GM12865 (cell line): ENCODE measurements around the gene OSBPL1A.

Source experiments
- DNase-seq: peaks from one replicate; pipeline ENCODE4 v3.0.0; 2010; ENCODE audit warnings: low read depth
- H3K4me3 ChIP-seq: 2 replicates; pipeline ENCODE4 v1.5.1; 2011; ENCODE audit warnings: mild to moderate bottlenecking, low read depth, low read length, control low read depth
- CTCF ChIP-seq: IDR thresholded peaks from 2 replicates; pipeline ENCODE4 v1.5.1; 2011; ENCODE audit warnings: low read length, control low read depth, low read depth, inconsistent platforms; ENCODE audit not compliant: insufficient read depth; ENCODE audit errors: missing control alignments

Gene OSBPL1A

GRCh38 chr18:24248359-24248758 is 149.3 kb downstream of the OSBPL1A start:
- no peak for TF ChIP-seq CTCF
- DNase-seq, result no peak

GRCh38 chr18:24246143-24246542 is 151.5 kb downstream of the OSBPL1A start:
- H3K4me3 ChIP-seq, result no peak overlapping the region
- peak; percentile 78 for DNase-seq
- no peak for TF ChIP-seq CTCF

More at GRCh38 chr18:24248359-24248758, 149.3 kb downstream of the OSBPL1A start:
- H3K4me3 ChIP-seq, result no peak overlapping the region

GRCh38 chr18:24244698-24245097 is 152.9 kb downstream of the OSBPL1A start:
- TF ChIP-seq CTCF, result no peak
- H3K4me3 ChIP-seq, result no peak overlapping the region
- no peak for DNase-seq

- DNase-seq, result no peak
- no peak for TF ChIP-seq CTCF
- H3K4me3 ChIP-seq, result no peak overlapping the region
Measured at GRCh38 chr18:24243677-24244076, 153.9 kb downstream of the OSBPL1A start.

- DNase-seq, result no peak
- TF ChIP-seq CTCF, result no peak
- no peak overlapping the region for H3K4me3 ChIP-seq
Measured at GRCh38 chr18:24239341-24239740, 158.3 kb downstream of the OSBPL1A start.

GRCh38 chr18:24238387-24238786 is 159.2 kb downstream of the OSBPL1A start:
- no peak overlapping the region for H3K4me3 ChIP-seq
- TF ChIP-seq CTCF, result no peak
- no peak for DNase-seq

- DNase-seq, result no peak
- no peak for TF ChIP-seq CTCF
- no peak overlapping the region for H3K4me3 ChIP-seq
Measured at GRCh38 chr18:24234850-24235418, 162.7 kb downstream of the OSBPL1A start.
